Measurements from ENCODE around the gene RFTN1. TPM values are rescaled to one million over a fixed set of nuclear protein-coding genes. Genes with fewer than 3 reads are reported as not detected.

Gene RFTN1
- total RNA-seq, 3 donors from 2014 or later (not counting 1 experiment from before 2014, with no cell fraction given): 112 to 135 (median 115) TPM

- H3K27ac Mint-ChIP-seq: peak overlapping the region; percentile 87 to 90
- Histone ChIP-seq H3K27me3 (ENCODE audit: control insufficient read depth, insufficient read depth, low read length) (no peaks in the 10 kb centered on the region), H3K4me3 (ENCODE audit: low read length) (no peak overlapping the region), H3K9me3 (ENCODE audit: control insufficient read depth, insufficient read depth, low read length) (no peaks in the 10 kb centered on the region), H3K4me1 (ENCODE audit: control insufficient read depth, insufficient read depth, low read length) (peaks cover 47% of the 10 kb centered on the region), H3K27ac (ENCODE audit: low read length) (peak overlapping the region; percentile 81), H3K36me3 (ENCODE audit: control insufficient read depth, insufficient read depth, low read length) (no peaks in the 10 kb centered on the region)
- no peaks in the 10 kb centered on the region for H3K9me3 Mint-ChIP-seq
- DNase-seq (peak in 1 of 2 donors; percentile 82), ATAC-seq (peak in 2 of 3 donors; percentile 24 to 33)
- peak; percentile 93 for TF ChIP-seq CTCF (IDR thresholded peaks at IDR 0.05)
- WGBS (ENCODE audit: insufficient coverage): 72% methylated on average over 3 of the region's 3 CpGs
- intact Hi-C loops (cut with micrococcal nuclease): loop anchor here (1.0 to 2.0 kb wide), 3 partner anchors 29 to 260 kb away; no protein-coding TSS in a partner anchor
- H3K36me3 Mint-ChIP-seq: peaks cover 9% of the 10 kb centered on the region
- H3K27me3 Mint-ChIP-seq (ENCODE audit: low read depth in 2 of 2): no peaks in the 10 kb centered on the region
- peaks cover 67 to 86% of the 10 kb centered on the region in 2 donors for H3K4me1 Mint-ChIP-seq
- H3K4me3 Mint-ChIP-seq: peak overlapping the region; percentile 85
Observed at GRCh38 chr3:16290007-16290826, 223.3 kb downstream of the RFTN1 start.

- Mint-ChIP-seq H3K36me3 (peaks cover 8% of the 10 kb centered on the region), H3K27ac (peak overlapping the region; percentile 87 to 90), H3K4me1 (peaks cover 75 to 88% of the 10 kb centered on the region in 2 donors), H3K9me3 (no peaks in the 10 kb centered on the region), H3K4me3 (peak overlapping the region; percentile 86), H3K27me3 (ENCODE audit: low read depth in 2 of 2) (no peaks in the 10 kb centered on the region)
- Histone ChIP-seq H3K9me3 (ENCODE audit: control insufficient read depth, insufficient read depth, low read length) (no peaks in the 10 kb centered on the region), H3K36me3 (ENCODE audit: control insufficient read depth, insufficient read depth, low read length) (no peaks in the 10 kb centered on the region), H3K27ac (ENCODE audit: low read length) (peak overlapping the region; percentile 81), H3K4me3 (ENCODE audit: low read length) (no peak overlapping the region), H3K27me3 (ENCODE audit: control insufficient read depth, insufficient read depth, low read length) (no peaks in the 10 kb centered on the region), H3K4me1 (ENCODE audit: control insufficient read depth, insufficient read depth, low read length) (peaks cover 47% of the 10 kb centered on the region)
- no peak for DNase-seq
- ATAC-seq: no peak
- intact Hi-C loops (cut with micrococcal nuclease): loop anchor here (10.0 kb wide), 1 partner anchor 555 kb away; no protein-coding TSS in a partner anchor
- TF ChIP-seq CTCF (IDR thresholded peaks at IDR 0.05): no peak
- no CpG with 5 or more reads among the region's 2 CpGs for WGBS (ENCODE audit: insufficient coverage)
Observed at GRCh38 chr3:16289144-16289889, 224.2 kb downstream of the RFTN1 start.

- no peaks in the 10 kb centered on the region for H3K9me3 Mint-ChIP-seq
- intact Hi-C loops (cut with micrococcal nuclease): loop anchor here (10.0 kb wide), 1 partner anchor 556 kb away; no protein-coding TSS in a partner anchor
- Histone ChIP-seq H3K27me3 (ENCODE audit: control insufficient read depth, insufficient read depth, low read length) (no peaks in the 10 kb centered on the region), H3K4me1 (ENCODE audit: control insufficient read depth, insufficient read depth, low read length) (peaks cover 47% of the 10 kb centered on the region), H3K27ac (ENCODE audit: low read length) (peak overlapping the region; percentile 81), H3K9me3 (ENCODE audit: control insufficient read depth, insufficient read depth, low read length) (no peaks in the 10 kb centered on the region), H3K36me3 (ENCODE audit: control insufficient read depth, insufficient read depth, low read length) (no peaks in the 10 kb centered on the region), H3K4me3 (ENCODE audit: low read length) (no peak overlapping the region)
- ATAC-seq: no peak
- peak overlapping the region; percentile 86 for H3K4me3 Mint-ChIP-seq
- H3K36me3 Mint-ChIP-seq: peaks cover 2% of the 10 kb centered on the region
- no peak for DNase-seq
- TF ChIP-seq CTCF (IDR thresholded peaks at IDR 0.05): no peak
- 50% methylated on average over 1 of the region's 1 CpG for WGBS (ENCODE audit: insufficient coverage)
- peak overlapping the region; percentile 87 to 90 for H3K27ac Mint-ChIP-seq
- no peaks in the 10 kb centered on the region for H3K27me3 Mint-ChIP-seq (ENCODE audit: low read depth in 2 of 2)
- H3K4me1 Mint-ChIP-seq: peaks cover 75 to 82% of the 10 kb centered on the region in 2 donors
Observed at GRCh38 chr3:16288664-16289063, 224.8 kb downstream of the RFTN1 start.
